Activated naive CD4-positive, alpha-beta T cell treated with anti-CD3 and anti-CD28 coated beads, Interleukin-2, amount 50 U/mL, for 24 hours (primary cell): Measurements from ENCODE around the gene PLGRKT.
"Not testable (repeated sequence)": the region's sequence is repeated elsewhere in the genome, so short reads cannot be mapped to it uniquely, and the experiment has no call there.

Experiments
- H3K27ac Mint-ChIP-seq: one replicate; pipeline ENCODE4 v1.8.0; 2021; ENCODE audit warnings: mild to moderate bottlenecking, mixed read lengths
- H3K27me3 Mint-ChIP-seq: one replicate; pipeline ENCODE4 v1.8.0; 2021; ENCODE audit warnings: mixed read lengths
- H3K36me3 Mint-ChIP-seq: one replicate; pipeline ENCODE4 v1.8.0; 2021; ENCODE audit warnings: mixed read lengths
- H3K4me1 Mint-ChIP-seq: one replicate; pipeline ENCODE4 v1.8.0; 2021; ENCODE audit warnings: mixed read lengths
- H3K4me3 Mint-ChIP-seq: one replicate; pipeline ENCODE4 v1.8.0; 2021; ENCODE audit warnings: mild to moderate bottlenecking, mixed read lengths
- H3K9me3 Mint-ChIP-seq: one replicate; pipeline ENCODE4 v1.8.0; 2021; ENCODE audit warnings: mixed read lengths

PLGRKT gene

GRCh38 chr9:5427005-5427404 lies 10.7 kb downstream of the PLGRKT start:
- Mint-ChIP-seq H3K4me1 (no peaks in the 10 kb centered on the region), H3K4me3 (no peak overlapping the region), H3K36me3 (peaks cover 4% of the 10 kb centered on the region), H3K27ac (no peak overlapping the region), H3K9me3 (no peaks in the 10 kb centered on the region), H3K27me3 (no peaks in the 10 kb centered on the region)

GRCh38 chr9:5425006-5425628 lies 12.6 kb downstream of the PLGRKT start:
- Mint-ChIP-seq H3K27ac (no peak overlapping the region), H3K27me3 (no peaks in the 10 kb centered on the region), H3K4me3 (no peak overlapping the region), H3K4me1 (no peaks in the 10 kb centered on the region), H3K36me3 (no peaks in the 10 kb centered on the region), H3K9me3 (no peaks in the 10 kb centered on the region)

GRCh38 chr9:5422276-5422675 lies 15.4 kb downstream of the PLGRKT start:
- H3K9me3 Mint-ChIP-seq = no peaks in the 10 kb centered on the region
- H3K4me1 Mint-ChIP-seq = peaks cover 5% of the 10 kb centered on the region
- peaks cover 12% of the 10 kb centered on the region for H3K36me3 Mint-ChIP-seq
- H3K27me3 Mint-ChIP-seq = no peaks in the 10 kb centered on the region
- H3K4me3 Mint-ChIP-seq = no peak overlapping the region
- no peak overlapping the region for H3K27ac Mint-ChIP-seq

- Mint-ChIP-seq H3K4me3 (no peak overlapping the region), H3K27me3 (no peaks in the 10 kb centered on the region), H3K36me3 (peaks cover 13% of the 10 kb centered on the region), H3K4me1 (peaks cover 5% of the 10 kb centered on the region), H3K27ac (no peak overlapping the region), H3K9me3 (no peaks in the 10 kb centered on the region)
These were observed 16.6 kb downstream of the PLGRKT start for GRCh38 chr9:5421163-5421562.

- Mint-ChIP-seq H3K4me3 (no peak overlapping the region), H3K27me3 (no peaks in the 10 kb centered on the region), H3K4me1 (peaks cover 5% of the 10 kb centered on the region), H3K27ac (peak overlapping the region; percentile 39), H3K36me3 (peaks cover 22% of the 10 kb centered on the region), H3K9me3 (peaks cover 8% of the 10 kb centered on the region)
These were observed 17.7 kb downstream of the PLGRKT start for GRCh38 chr9:5419987-5420386.

- peaks cover 34% of the 10 kb centered on the region for H3K36me3 Mint-ChIP-seq
These were observed 19.2 kb downstream of the PLGRKT start for GRCh38 chr9:5418481-5418880.

GRCh38 chr9:5416953-5417352 lies 20.8 kb downstream of the PLGRKT start:
- peaks cover 41% of the 10 kb centered on the region for H3K36me3 Mint-ChIP-seq

More at GRCh38 chr9:5418481-5418880, 19.2 kb downstream of the PLGRKT start:
- Mint-ChIP-seq H3K4me3 (no peak overlapping the region), H3K27me3 (no peaks in the 10 kb centered on the region), H3K4me1 (peaks cover 5% of the 10 kb centered on the region), H3K27ac (no peak overlapping the region), H3K9me3 (peaks cover 21% of the 10 kb centered on the region)

GRCh38 chr9:5408596-5408995 lies 29.1 kb downstream of the PLGRKT start:
- H3K27me3 Mint-ChIP-seq = no peaks in the 10 kb centered on the region
- H3K27ac Mint-ChIP-seq = no peak overlapping the region
- H3K4me1 Mint-ChIP-seq = peaks cover 15% of the 10 kb centered on the region
- H3K9me3 Mint-ChIP-seq = peaks cover under 1% of the 10 kb centered on the region
- no peak overlapping the region for H3K4me3 Mint-ChIP-seq
- peaks cover 33% of the 10 kb centered on the region for H3K36me3 Mint-ChIP-seq

More at GRCh38 chr9:5416953-5417352, 20.8 kb downstream of the PLGRKT start:
- Mint-ChIP-seq H3K27me3 (no peaks in the 10 kb centered on the region), H3K4me3 (no peak overlapping the region), H3K4me1 (peaks cover 5% of the 10 kb centered on the region), H3K9me3 (peaks cover 21% of the 10 kb centered on the region), H3K27ac (no peak overlapping the region)

GRCh38 chr9:5402217-5402616 lies 35.5 kb downstream of the PLGRKT start:
- Mint-ChIP-seq H3K27ac (no peak overlapping the region), H3K36me3 (peaks cover 14% of the 10 kb centered on the region), H3K4me3 (no peak overlapping the region), H3K27me3 (no peaks in the 10 kb centered on the region), H3K4me1 (peaks cover 34% of the 10 kb centered on the region), H3K9me3 (no peaks in the 10 kb centered on the region)

GRCh38 chr9:5397547-5397946 lies 40.2 kb downstream of the PLGRKT start:
- not testable (repeated sequence) for H3K27ac Mint-ChIP-seq, H3K27me3 Mint-ChIP-seq, H3K36me3 Mint-ChIP-seq, H3K9me3 Mint-ChIP-seq, H3K4me3 Mint-ChIP-seq
- H3K4me1 Mint-ChIP-seq = peaks cover 16% of the 10 kb centered on the region

GRCh38 chr9:5395428-5395827 lies 42.3 kb downstream of the PLGRKT start:
- Mint-ChIP-seq H3K9me3 (no peaks in the 10 kb centered on the region), H3K36me3 (peaks cover 6% of the 10 kb centered on the region), H3K4me3 (no peak overlapping the region), H3K27ac (no peak overlapping the region), H3K4me1 (peaks cover 10% of the 10 kb centered on the region), H3K27me3 (no peaks in the 10 kb centered on the region)

GRCh38 chr9:5393976-5394375 lies 43.7 kb downstream of the PLGRKT start:
- H3K9me3 Mint-ChIP-seq, H3K27ac Mint-ChIP-seq, H3K4me3 Mint-ChIP-seq, H3K36me3 Mint-ChIP-seq, H3K27me3 Mint-ChIP-seq: not testable (repeated sequence)
- peaks cover 14% of the 10 kb centered on the region for H3K4me1 Mint-ChIP-seq

GRCh38 chr9:5393497-5393896 lies 44.2 kb downstream of the PLGRKT start:
- no peak overlapping the region for H3K4me3 Mint-ChIP-seq
- no peak overlapping the region for H3K27ac Mint-ChIP-seq
- peaks cover 16% of the 10 kb centered on the region for H3K4me1 Mint-ChIP-seq
- peaks cover 8% of the 10 kb centered on the region for H3K36me3 Mint-ChIP-seq
- H3K27me3 Mint-ChIP-seq = no peaks in the 10 kb centered on the region
- H3K9me3 Mint-ChIP-seq = no peaks in the 10 kb centered on the region

- H3K4me3 Mint-ChIP-seq = no peak overlapping the region
These were observed 45.4 kb downstream of the PLGRKT start for GRCh38 chr9:5392285-5392684.

GRCh38 chr9:5389109-5389732 lies 48.5 kb downstream of the PLGRKT start:
- Mint-ChIP-seq H3K4me1 (peaks cover 25% of the 10 kb centered on the region), H3K9me3 (no peaks in the 10 kb centered on the region), H3K27me3 (no peaks in the 10 kb centered on the region), H3K36me3 (peaks cover 7% of the 10 kb centered on the region), H3K27ac (no peak overlapping the region), H3K4me3 (no peak overlapping the region)

More at GRCh38 chr9:5392285-5392684, 45.4 kb downstream of the PLGRKT start:
- no peaks in the 10 kb centered on the region for H3K27me3 Mint-ChIP-seq
- no peaks in the 10 kb centered on the region for H3K9me3 Mint-ChIP-seq
- H3K36me3 Mint-ChIP-seq = peaks cover 8% of the 10 kb centered on the region
- H3K4me1 Mint-ChIP-seq = peaks cover 25% of the 10 kb centered on the region
- no peak overlapping the region for H3K27ac Mint-ChIP-seq

- Mint-ChIP-seq H3K27ac (no peak overlapping the region), H3K4me1 (peaks cover 21% of the 10 kb centered on the region), H3K4me3 (no peak overlapping the region)
These were observed 49.5 kb downstream of the PLGRKT start for GRCh38 chr9:5388026-5388819.

More at GRCh38 chr9:5388026-5388819, 49.5 kb downstream of the PLGRKT start:
- H3K36me3 Mint-ChIP-seq = peaks cover 3% of the 10 kb centered on the region
- no peaks in the 10 kb centered on the region for H3K27me3 Mint-ChIP-seq
- no peaks in the 10 kb centered on the region for H3K9me3 Mint-ChIP-seq
